GM21447 (cell line): Measurements from ENCODE around the gene TMEM79.

Experiments used
- ATAC-seq: cut with Tn5 transposase; IDR thresholded peaks from one replicate; pipeline ENCODE4 v1.9.1; 2021; ENCODE audit not compliant: unreplicated experiment

The TMEM79 gene

GRCh38 chr1:156284112-156284511, at the start of gene TMEM79:
TSS of gene TMEM79 (plus strand) at chr1:156284325. CDS start at chr1:156285227, 902 bp downstream.
- ATAC-seq: no peak

GRCh38 chr1:156236164-156236563, 48.0 kb upstream of the TMEM79 start:
- no peak for ATAC-seq

- ATAC-seq: no peak
Measured at GRCh38 chr1:156238248-156238647, 45.9 kb upstream of the TMEM79 start.

GRCh38 chr1:156241311-156241811, 42.8 kb upstream of the TMEM79 start:
- ATAC-seq: no peak

DNA sequence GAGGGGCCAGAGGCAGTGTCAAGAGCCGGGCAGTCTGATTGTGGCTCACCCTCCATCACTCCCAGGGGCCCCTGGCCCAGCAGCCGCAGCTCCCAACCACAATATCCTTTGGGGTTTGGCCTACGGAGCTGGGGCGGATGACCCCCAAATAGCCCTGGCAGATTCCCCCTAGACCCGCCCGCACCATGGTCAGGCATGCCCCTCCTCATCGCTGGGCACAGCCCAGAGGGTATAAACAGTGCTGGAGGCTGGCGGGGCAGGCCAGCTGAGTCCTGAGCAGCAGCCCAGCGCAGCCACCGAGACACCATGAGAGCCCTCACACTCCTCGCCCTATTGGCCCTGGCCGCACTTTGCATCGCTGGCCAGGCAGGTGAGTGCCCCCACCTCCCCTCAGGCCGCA, 42.2 kb upstream of the TMEM79 start, which contains the start of gene BGLAP:
Gene BGLAP (plus strand): TSS at position 259 of the 400 bp plus-strand sequence. CDS start 48 bp downstream, at position 307.
- no peak for ATAC-seq

DNA sequence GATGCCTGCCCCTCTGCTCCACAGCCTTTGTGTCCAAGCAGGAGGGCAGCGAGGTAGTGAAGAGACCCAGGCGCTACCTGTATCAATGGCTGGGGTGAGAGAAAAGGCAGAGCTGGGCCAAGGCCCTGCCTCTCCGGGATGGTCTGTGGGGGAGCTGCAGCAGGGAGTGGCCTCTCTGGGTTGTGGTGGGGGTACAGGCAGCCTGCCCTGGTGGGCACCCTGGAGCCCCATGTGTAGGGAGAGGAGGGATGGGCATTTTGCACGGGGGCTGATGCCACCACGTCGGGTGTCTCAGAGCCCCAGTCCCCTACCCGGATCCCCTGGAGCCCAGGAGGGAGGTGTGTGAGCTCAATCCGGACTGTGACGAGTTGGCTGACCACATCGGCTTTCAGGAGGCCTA, 41.4 kb upstream of the TMEM79 start:
- no peak for ATAC-seq

- ATAC-seq: no peak
Measured at GRCh38 chr1:156244126-156244525, 40.0 kb upstream of the TMEM79 start.

DNA sequence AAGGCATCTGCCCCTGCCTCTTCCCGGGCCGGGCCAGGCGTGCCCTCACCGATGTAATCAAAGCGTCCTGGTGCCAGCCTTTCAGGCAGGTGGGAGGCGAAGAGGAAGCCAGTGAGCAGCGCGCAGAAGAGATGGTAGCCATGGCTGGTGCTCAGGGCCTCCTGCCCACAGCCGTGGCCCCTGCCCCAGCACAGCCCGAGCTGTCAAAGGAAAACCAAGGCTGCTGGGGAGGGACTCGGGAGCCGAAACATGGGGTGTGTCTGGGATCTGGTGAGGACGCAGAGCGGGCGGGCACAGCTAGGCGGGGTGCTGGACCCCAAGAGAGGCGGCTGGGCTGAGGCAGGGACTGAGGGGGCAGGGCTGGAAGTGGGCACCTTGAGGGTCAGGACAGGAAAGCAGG, 39.4 kb upstream of the TMEM79 start:
- no peak for ATAC-seq

GRCh38 chr1:156245451-156246232, 38.5 kb upstream of the TMEM79 start:
- no peak for ATAC-seq

DNA sequence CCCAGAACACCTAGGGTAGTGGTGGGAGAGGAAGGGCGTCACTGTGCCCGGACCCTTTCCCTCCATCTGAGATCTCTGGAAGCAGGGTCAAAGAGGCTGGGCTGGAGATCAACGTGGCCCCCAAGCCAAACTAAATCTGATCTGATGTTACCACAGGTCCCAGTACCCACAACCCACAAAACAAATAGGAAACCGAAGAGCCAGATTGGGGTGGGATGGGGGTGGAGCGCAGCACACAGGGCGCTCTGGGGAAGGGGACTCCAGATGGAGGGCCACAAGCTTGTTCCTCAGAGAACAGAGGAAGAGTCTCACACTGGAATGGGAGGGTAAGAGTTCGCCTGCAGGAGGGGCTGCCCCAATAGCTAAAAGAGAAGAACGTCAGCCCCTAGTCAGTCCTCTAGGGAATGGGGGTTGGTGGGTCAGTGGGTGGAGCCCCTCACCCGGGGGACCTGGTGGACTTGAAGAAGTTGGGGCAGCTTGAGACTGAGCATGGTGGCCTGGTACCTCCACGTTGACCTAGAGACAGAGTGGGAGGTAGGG, 37.8 kb upstream of the TMEM79 start:
- no peak for ATAC-seq

- no peak for ATAC-seq
Measured at GRCh38 chr1:156246781-156247459, 37.2 kb upstream of the TMEM79 start.

DNA sequence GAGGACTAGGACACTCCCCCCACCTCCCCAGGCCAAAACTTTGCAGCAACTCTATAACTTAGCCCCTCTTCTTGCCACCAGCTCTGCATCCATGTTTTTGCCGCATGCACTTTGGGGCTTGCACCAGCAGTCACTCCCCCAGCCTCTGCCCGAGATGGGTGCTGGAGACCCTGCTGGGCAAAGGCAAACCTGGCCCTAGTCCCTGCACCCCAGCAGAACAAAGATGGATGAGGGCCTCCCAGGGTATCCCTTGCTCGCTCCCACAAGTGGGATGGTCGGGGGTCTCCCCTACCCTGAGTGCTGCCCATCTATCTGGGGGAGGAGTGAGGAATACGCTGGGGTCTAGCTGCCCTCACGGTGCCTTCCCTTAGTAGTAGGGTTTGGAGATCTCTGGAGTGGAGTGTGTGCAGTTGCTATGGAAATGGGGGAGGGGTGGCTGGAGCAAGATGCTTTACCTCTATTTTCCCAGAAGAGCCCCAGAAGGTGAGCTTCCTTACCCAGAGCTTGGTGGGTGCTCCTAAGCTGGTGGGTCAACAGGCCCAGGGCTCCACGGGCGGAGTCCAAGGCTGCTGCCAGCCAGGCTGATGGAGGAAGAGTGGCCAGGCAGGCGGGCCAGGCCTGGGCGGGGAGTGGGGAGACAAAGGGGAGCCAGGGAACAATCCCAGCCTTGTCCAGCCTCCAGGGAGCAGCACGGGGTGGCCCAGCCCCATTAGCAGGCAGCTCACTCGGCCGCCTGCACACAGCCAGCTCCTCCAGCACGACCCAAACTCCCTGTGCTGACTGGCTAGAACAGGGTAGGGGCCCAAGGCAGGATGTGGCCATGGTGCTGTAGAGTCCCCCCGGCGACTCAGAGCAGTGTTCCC, 36.4 kb upstream of the TMEM79 start, which contains the start of gene PAQR6:
Gene PAQR6 (minus strand): TSS at position 597 of the 863 bp plus-strand sequence. CDS start 1,325 bp downstream, outside the sequence.
- no peak for ATAC-seq

GRCh38 chr1:156248323-156248683, 35.8 kb upstream of the TMEM79 start:
- ATAC-seq: no peak

GRCh38 chr1:156249593-156249992, 34.5 kb upstream of the TMEM79 start:
- no peak for ATAC-seq

- ATAC-seq: no peak
Measured at GRCh38 chr1:156251527-156251926, 32.6 kb upstream of the TMEM79 start.

GRCh38 chr1:156253634-156254033, 30.5 kb upstream of the TMEM79 start:
- no peak for ATAC-seq

- ATAC-seq: no peak
Measured at GRCh38 chr1:156257711-156258110, 26.4 kb upstream of the TMEM79 start.

GRCh38 chr1:156258859-156259258, 25.3 kb upstream of the TMEM79 start:
- no peak for ATAC-seq

DNA sequence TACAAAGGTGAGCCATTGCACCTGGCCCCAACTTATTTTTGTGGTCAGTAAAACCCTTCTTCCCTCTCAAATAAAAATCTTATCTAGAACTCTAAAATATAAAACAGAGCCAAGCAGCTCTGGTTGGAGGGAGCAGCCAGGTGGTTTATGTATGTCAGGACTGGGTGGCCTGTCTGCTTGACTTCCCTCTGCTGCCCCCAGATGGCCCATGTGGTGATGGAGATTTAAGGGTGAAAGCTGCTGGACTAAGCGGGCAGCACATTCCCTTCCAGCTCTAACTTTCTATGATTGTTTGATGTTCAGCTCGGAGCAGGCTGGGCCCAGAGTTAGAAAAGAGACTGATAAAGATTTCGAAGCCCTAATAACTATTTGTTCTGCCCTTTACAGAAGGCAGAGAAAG, 24.3 kb upstream of the TMEM79 start:
- no peak for ATAC-seq

DNA sequence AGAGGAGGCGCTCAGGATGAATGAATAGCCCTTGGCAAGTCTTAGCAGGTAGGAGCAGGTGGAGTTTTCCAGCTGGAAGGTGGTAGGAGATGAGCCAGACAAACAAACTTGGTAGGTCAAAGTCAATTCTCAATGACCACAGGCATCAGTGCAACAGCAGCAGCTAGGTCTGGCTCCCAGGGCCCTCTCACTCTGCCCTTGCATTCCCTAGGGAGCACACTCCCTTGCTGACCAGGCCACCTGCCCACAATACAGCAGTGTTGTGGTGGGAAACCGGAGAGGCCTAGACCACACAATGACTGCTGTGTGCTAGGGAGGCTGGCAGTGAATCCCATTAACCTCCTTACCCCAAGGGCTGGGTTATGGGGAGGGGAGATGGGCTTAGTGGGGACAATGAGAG, 23.2 kb upstream of the TMEM79 start:
- ATAC-seq: no peak
